ENCODE measurements around the gene TMEM132D. TPM values are rescaled to one million over a fixed set of nuclear protein-coding genes. Genes with fewer than 3 reads are reported as not detected.

The TMEM132D gene
- polyA plus RNA-seq (2011; rRNA removed) (0.02 TPM in 2 replicates), polyA minus RNA-seq (2011; rRNA and poly(A)+ RNA removed) (0.05 and 0.10 TPM in 2 replicates)

GRCh38 chr12:129903956-129904829 is at the start of gene TMEM132D:
Gene TMEM132D (minus strand): TSS chr12:129904025.
- Histone ChIP-seq H3K4me3 (ENCODE audit: low read depth, low read length) (no peak within 1 kb of the TSS), H3K36me3 (ENCODE audit: control insufficient read depth, insufficient read depth, low read length) (no peaks in the 10 kb centered on the region), H3K27me3 (ENCODE audit: control insufficient read depth, insufficient read depth, low read length) (no peaks in the 10 kb centered on the region)
- no peak for DNase-seq (ENCODE audit: low read depth)
- ChIA-PET CTCF (no interaction called here), POLR2A (no interaction called here)
- no peak for TF ChIP-seq CTCF (IDR thresholded peaks at IDR 0.05; ENCODE audit: insufficient read depth, low read depth, low read length)

- Histone ChIP-seq H3K36me3 (ENCODE audit: control insufficient read depth, insufficient read depth, low read length) (no peaks in the 10 kb centered on the region), H3K27me3 (ENCODE audit: control insufficient read depth, insufficient read depth, low read length) (no peaks in the 10 kb centered on the region), H3K4me3 (ENCODE audit: low read depth, low read length) (no peak overlapping the region)
- POLR2A ChIA-PET, result no interaction called here
- no peak for TF ChIP-seq CTCF (IDR thresholded peaks at IDR 0.05; ENCODE audit: insufficient read depth, low read depth, low read length)
- CTCF ChIA-PET, result no interaction called here
- DNase-seq (ENCODE audit: low read depth), result no peak
Observed at GRCh38 chr12:129949651-129950050, 45.8 kb upstream of the TMEM132D start.

- ChIA-PET CTCF (no interaction called here), POLR2A (no interaction called here)
- H3K4me3 ChIP-seq (ENCODE audit: low read depth, low read length), result no peak overlapping the region
- no peak for TF ChIP-seq CTCF (IDR thresholded peaks at IDR 0.05; ENCODE audit: insufficient read depth, low read depth, low read length)
- no peak for DNase-seq (ENCODE audit: low read depth)
- H3K36me3 ChIP-seq (ENCODE audit: control insufficient read depth, insufficient read depth, low read length), result no peaks in the 10 kb centered on the region
- H3K27me3 ChIP-seq (ENCODE audit: control insufficient read depth, insufficient read depth, low read length), result no peaks in the 10 kb centered on the region
Observed at GRCh38 chr12:129941618-129942017, 37.8 kb upstream of the TMEM132D start.

- no peak for TF ChIP-seq CTCF (IDR thresholded peaks at IDR 0.05; ENCODE audit: insufficient read depth, low read depth, low read length)
- Histone ChIP-seq H3K27me3 (ENCODE audit: control insufficient read depth, insufficient read depth, low read length) (no peaks in the 10 kb centered on the region), H3K36me3 (ENCODE audit: control insufficient read depth, insufficient read depth, low read length) (no peaks in the 10 kb centered on the region), H3K4me3 (ENCODE audit: low read depth, low read length) (no peak overlapping the region)
- ChIA-PET POLR2A (no interaction called here), CTCF (no interaction called here)
- no peak for DNase-seq (ENCODE audit: low read depth)
Observed at GRCh38 chr12:129938089-129938488, 34.3 kb upstream of the TMEM132D start.

GRCh38 chr12:129937426-129937825 is 33.6 kb upstream of the TMEM132D start:
- no peak overlapping the region for H3K4me3 ChIP-seq (ENCODE audit: low read depth, low read length)
- TF ChIP-seq CTCF (IDR thresholded peaks at IDR 0.05; ENCODE audit: insufficient read depth, low read depth, low read length), result no peak
- ChIA-PET CTCF (no interaction called here), POLR2A (no interaction called here)
- H3K36me3 ChIP-seq (ENCODE audit: control insufficient read depth, insufficient read depth, low read length), result no peaks in the 10 kb centered on the region
- DNase-seq (ENCODE audit: low read depth), result no peak
- no peaks in the 10 kb centered on the region for H3K27me3 ChIP-seq (ENCODE audit: control insufficient read depth, insufficient read depth, low read length)
